Measurements from ENCODE around the gene AURKB. TPM values are rescaled to one million over a fixed set of nuclear protein-coding genes. Genes with fewer than 3 reads are reported as not detected.

Gene AURKB
- total and polyA plus RNA-seq, 10 of the 15 experiments (the other 5 are each of a cell fraction or from before 2014, with no cell fraction given) = 52.7 to 209 (median 128) TPM

GRCh38 chr17:8227238-8227581 is 16.8 kb upstream of the AURKB start:
- H3K9ac ChIP-seq (ENCODE audit: control insufficient read depth, insufficient read depth, low read length) = peak overlapping the region; percentile 60; the same call in 1 of the 2 replicates
- ChIA-PET RAD21 (ENCODE audit: unreplicated experiment) (interaction anchor here (0.8 to 2.8 kb wide), 3 partner anchors 17 to 73 kb away, joined by 3 to 12 read pairs (median 9); partner anchors contain the start of gene CTC1), CTCF (interaction anchor here (1.0 to 2.6 kb wide), 3 partner anchors 26 to 74 kb away, joined by 3 to 7 read pairs (median 3); partner anchors contain the start of gene SLC25A35), SMC1A (ENCODE audit: uncharacterized antibody, unreplicated experiment) (interaction anchor here (0.7 to 6.7 kb wide), 7 partner anchors 18 to 183 kb away, joined by 3 to 64 read pairs (median 6); partner anchors contain the start of genes CTC1, PFAS and SLC25A35), POLR2A (interaction anchor here (0.5 to 9.0 kb wide), 6 partner anchors 10 to 242 kb away, joined by 3 to 161 read pairs (median 4); partner anchors contain the start of genes AURKB, CTC1 and PFAS)
- DNase-seq (ENCODE audit: low read depth, low spot score) = no peak
- H3K79me2 ChIP-seq (ENCODE audit: control insufficient read depth, insufficient read depth, low read length) = no peaks in the 10 kb centered on the region
- WGBS (ENCODE audit: insufficient coverage, insufficient replicate concordance, low lambda C conversion rate, missing lambda C conversion rate) = 93% methylated on average over 4 of the region's 4 CpGs
- TF ChIP-seq, protein P1, sequence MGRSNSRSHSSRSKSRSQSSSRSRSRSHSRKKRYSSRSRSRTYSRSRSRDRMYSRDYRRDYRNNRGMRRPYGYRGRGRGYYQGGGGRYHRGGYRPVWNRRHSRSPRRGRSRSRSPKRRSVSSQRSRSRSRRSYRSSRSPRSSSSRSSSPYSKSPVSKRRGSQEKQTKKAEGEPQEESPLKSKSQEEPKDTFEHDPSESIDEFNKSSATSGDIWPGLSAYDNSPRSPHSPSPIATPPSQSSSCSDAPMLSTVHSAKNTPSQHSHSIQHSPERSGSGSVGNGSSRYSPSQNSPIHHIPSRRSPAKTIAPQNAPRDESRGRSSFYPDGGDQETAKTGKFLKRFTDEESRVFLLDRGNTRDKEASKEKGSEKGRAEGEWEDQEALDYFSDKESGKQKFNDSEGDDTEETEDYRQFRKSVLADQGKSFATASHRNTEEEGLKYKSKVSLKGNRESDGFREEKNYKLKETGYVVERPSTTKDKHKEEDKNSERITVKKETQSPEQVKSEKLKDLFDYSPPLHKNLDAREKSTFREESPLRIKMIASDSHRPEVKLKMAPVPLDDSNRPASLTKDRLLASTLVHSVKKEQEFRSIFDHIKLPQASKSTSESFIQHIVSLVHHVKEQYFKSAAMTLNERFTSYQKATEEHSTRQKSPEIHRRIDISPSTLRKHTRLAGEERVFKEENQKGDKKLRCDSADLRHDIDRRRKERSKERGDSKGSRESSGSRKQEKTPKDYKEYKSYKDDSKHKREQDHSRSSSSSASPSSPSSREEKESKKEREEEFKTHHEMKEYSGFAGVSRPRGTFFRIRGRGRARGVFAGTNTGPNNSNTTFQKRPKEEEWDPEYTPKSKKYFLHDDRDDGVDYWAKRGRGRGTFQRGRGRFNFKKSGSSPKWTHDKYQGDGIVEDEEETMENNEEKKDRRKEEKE (IDR thresholded peaks at IDR 0.05) = no peak
- TF ChIP-seq MTA3 (IDR thresholded peaks at IDR 0.05; ENCODE audit: borderline replicate concordance, low read length) = no peak
- TSS peak; percentile 35 for BruUV-seq (replicated peaks)
- peak overlapping the region; percentile 54 for H3K27ac ChIP-seq (ENCODE audit: control insufficient read depth, insufficient read depth)
- in situ Hi-C loops (cut with MboI) = no loop called here
- H4K20me1 ChIP-seq (ENCODE audit: control insufficient read depth, insufficient read depth) = no peaks in the 10 kb centered on the region; the same call in 1 of the 2 replicates
- no peak for FAIRE-seq
- ATAC-seq = no peak
- no peaks in the 10 kb centered on the region for H3K9me3 ChIP-seq (replicated peaks; ENCODE audit: control insufficient read depth, insufficient read depth, low read length)
- peak overlapping the region; percentile 79 for H3K4me2 ChIP-seq (ENCODE audit: control insufficient read depth, insufficient read depth)
- peaks cover 27% of the 10 kb centered on the region for H3K4me1 ChIP-seq (ENCODE audit: control insufficient read depth, insufficient read depth, low read length)
- intact Hi-C loops (cut with micrococcal nuclease; ENCODE audit: unreplicated experiment) = no loop called here
- H2AFZ ChIP-seq (ENCODE audit: control insufficient read depth, low read depth, low read length) = no peak overlapping the region
- H3K27me3 ChIP-seq (replicated peaks in 1 of 2; ENCODE audit: control insufficient read depth in 2 of 2, insufficient read depth in 2 of 2, low read length in 1 of 2) = no peaks in the 10 kb centered on the region
- peaks cover 33 to 34% of the 10 kb centered on the region in 2 experiments for H3K36me3 ChIP-seq (ENCODE audit: control insufficient read depth in 2 of 2, insufficient read depth in 2 of 2, low read length in 1 of 2)
- no peak overlapping the region for H3K4me3 ChIP-seq

Measured in GM12878 (cell line).